A549 (cell line): Measurements from ENCODE around the gene CDK4. TPM values are rescaled to one million over a fixed set of nuclear protein-coding genes. Genes with fewer than 3 reads are reported as not detected.

Source experiments
- ATAC-seq, 2 experiments: fragments of 200-7000 bp in 1 of 2; fragments of >200 bp in 1 of 2; cut with Nextera tagmentation in 1 of 2; cut with Tn5 transposase in 1 of 2; 3 replicates each; pipeline versions ENCODE4 v1.8.0 to v1.9.1; 2018 to 2020; ENCODE audit warnings: mild to moderate bottlenecking in 1 of 2, moderate library complexity in 1 of 2
- CTCF ChIA-PET: fragments of 300-600 bp; sonication (Branson Sonifier 250); formaldehyde crosslinking; extraction: SDS; loops from one replicate; lab custom pipeline; 2021; ENCODE audit warnings: antibody characterized with exemption, inconsistent platforms; lab: Yijun Ruan, JAX
- POLR2A ChIA-PET: fragments of 350-600 bp; formaldehyde crosslinking; extraction: SDS; loops from one replicate; lab custom pipeline; 2021; ENCODE audit warnings: antibody characterized with exemption, inconsistent platforms; lab: Yijun Ruan, JAX
- DNase-seq, 2 experiments: peaks; one replicate each; pipeline versions ENCODE4 v3.0.0 to v3.0.0-alpha.2; 2011 to 2016; ENCODE audit warnings: low read depth in 1 of 2, low spot score in 1 of 2
- FAIRE-seq: peaks from 2 replicates; lab custom pipeline; 2011; peaks lifted over from hg19 to GRCh38; lab: Jason Lieb, UNC
- H3K27ac ChIP-seq, 2 experiments: fragments of >200 bp; sonication (Bioruptor Twin); formaldehyde crosslinking; 3 replicates each; pipeline ENCODE4 v1.5.1; 2016 to 2017
- H3K4me1 ChIP-seq: fragments of >200 bp; sonication (Bioruptor Twin); formaldehyde crosslinking; 3 replicates; pipeline ENCODE4 v1.6.1; 2016
- H3K4me2 ChIP-seq: fragments of >200 bp; sonication (Bioruptor Twin); formaldehyde crosslinking; 3 replicates; pipeline ENCODE4 v1.6.1; 2016
- H3K4me3 ChIP-seq: fragments of >200 bp; sonication (Bioruptor Twin); formaldehyde crosslinking; 3 replicates; pipeline ENCODE4 v1.5.1; 2016
- H3K9me3 ChIP-seq: fragments of >200 bp; sonication (Bioruptor Twin); formaldehyde crosslinking; 3 replicates; pipeline ENCODE4 v1.6.1; 2016
- BCL3 ChIP-seq: fragments of >200 bp; sonication (Bioruptor Twin); formaldehyde crosslinking; IDR thresholded peaks from 3 replicates; pipeline ENCODE4 v1.6.1; 2016
- BHLHE40 ChIP-seq: IDR thresholded peaks from 2 replicates; pipeline ENCODE4 v1.6.1; 2012; ENCODE audit warnings: low read depth, low read length, inconsistent platforms
- CBX8 ChIP-seq: fragments of 200-600 bp; sonication (generic); IDR thresholded peaks from 2 replicates; pipeline ENCODE4 v1.6.1; 2016
- CEBPB ChIP-seq, 2 experiments: fragments of >200 bp in 1 of 2; sonication (Bioruptor Twin) in 1 of 2; formaldehyde crosslinking in 1 of 2; IDR thresholded peaks; 2 replicates each; pipeline ENCODE4 v1.6.1; 2012 to 2016
- CHD2 ChIP-seq: fragments of 150-350 bp; IDR thresholded peaks from 2 replicates; pipeline ENCODE4 v1.6.1; 2014; ENCODE audit warnings: low read length; ENCODE audit not compliant: partially characterized antibody
- EHF ChIP-seq: fragments of 250-450 bp; sonication (Bioruptor Pico); IDR thresholded peaks from 2 replicates; pipeline ENCODE4 v1.5.0; 2020; ENCODE audit warnings: mild to moderate bottlenecking
- ELK1 ChIP-seq: fragments of 150-350 bp; IDR thresholded peaks from 2 replicates; pipeline ENCODE4 v1.6.1; 2014; ENCODE audit warnings: low read depth, mild to moderate bottlenecking, low read length
- FOSL2 ChIP-seq, 2 experiments: fragments of 450-650 bp in 1 of 2; fragments of >200 bp in 1 of 2; sonication (Bioruptor Twin) in 1 of 2; formaldehyde crosslinking; IDR thresholded peaks; 2 replicates each; pipeline versions ENCODE4 v1.5.0 to v1.6.1; 2016 to 2020; ENCODE audit warnings: mild to moderate bottlenecking in 1 of 2, moderate library complexity in 1 of 2
- FOXS1 ChIP-seq: fragments of 250-450 bp; sonication (Bioruptor Pico); IDR thresholded peaks from 2 replicates; pipeline ENCODE4 v1.5.0; 2020; ENCODE audit warnings: mild to moderate bottlenecking, moderate library complexity
- HMGXB4 ChIP-seq: fragments of 250-450 bp; sonication (Bioruptor Pico); IDR thresholded peaks from 2 replicates; pipeline ENCODE4 v1.5.0; 2021; ENCODE audit warnings: mild to moderate bottlenecking, moderate library complexity, borderline replicate concordance
- HOXB13 ChIP-seq: fragments of 250-450 bp; sonication (Bioruptor Pico); IDR thresholded peaks from 2 replicates; pipeline ENCODE4 v1.5.0; 2020; ENCODE audit warnings: low read depth, mild to moderate bottlenecking, moderate library complexity
- HOXB5 ChIP-seq: fragments of 250-450 bp; sonication (Bioruptor Pico); IDR thresholded peaks from 2 replicates; pipeline ENCODE4 v1.5.0; 2020; ENCODE audit warnings: mild to moderate bottlenecking, moderate library complexity
- JUN ChIP-seq, 2 experiments: fragments of >200 bp; sonication (Bioruptor Twin); formaldehyde crosslinking; IDR thresholded peaks; 2 replicates in 1 of 2; 3 replicates in 1 of 2; pipeline ENCODE4 v1.6.1; 2016 to 2017
- KDM1A ChIP-seq: fragments of 200-600 bp; sonication (generic); IDR thresholded peaks from 2 replicates; pipeline ENCODE4 v1.6.1; 2016; ENCODE audit warnings: low read depth, mild to moderate bottlenecking
- KDM5A ChIP-seq: fragments of 200-600 bp; sonication (generic); IDR thresholded peaks from 2 replicates; pipeline ENCODE4 v1.6.1; 2016; ENCODE audit warnings: antibody characterized with exemption, mild to moderate bottlenecking
- MAFK ChIP-seq: fragments of 450-650 bp; IDR thresholded peaks from 2 replicates; pipeline ENCODE4 v1.6.1; 2014; ENCODE audit not compliant: partially characterized antibody
- MAZ ChIP-seq: fragments of 150-350 bp; IDR thresholded peaks from 2 replicates; pipeline ENCODE4 v1.6.1; 2014; ENCODE audit warnings: antibody characterized with exemption, low read depth, low read length, borderline replicate concordance
- NFE2L2 ChIP-seq: fragments of 150-350 bp; conservative IDR thresholded peaks from 2 replicates; pipeline ENCODE4 v1.6.1; 2014; ENCODE audit warnings: low read length
- NPAS2 ChIP-seq: fragments of 250-450 bp; sonication (Bioruptor Pico); IDR thresholded peaks from 2 replicates; pipeline ENCODE4 v1.8.0; 2022; ENCODE audit warnings: mild to moderate bottlenecking, moderate library complexity, borderline replicate concordance
- PBX3 ChIP-seq: IDR thresholded peaks from 2 replicates; pipeline ENCODE4 v1.6.1; 2012
- POLR2AphosphoS2 ChIP-seq: conservative IDR thresholded peaks from 2 replicates; pipeline ENCODE4 v1.6.1; 2012; ENCODE audit warnings: low read length, improper control_type of control experiment, inconsistent platforms
- RAD21 ChIP-seq, 2 experiments: fragments of >200 bp in 1 of 2; sonication (Bioruptor Twin) in 1 of 2; formaldehyde crosslinking in 1 of 2; IDR thresholded peaks in 1 of 2; conservative IDR thresholded peaks in 1 of 2; 2 replicates in 1 of 2; 3 replicates in 1 of 2; pipeline ENCODE4 v1.6.1; 2012 to 2018; ENCODE audit warnings: inconsistent platforms in 1 of 2
- RARB ChIP-seq: fragments of 250-450 bp; sonication (Bioruptor Pico); IDR thresholded peaks from 2 replicates; pipeline ENCODE4 v1.8.0; 2021; ENCODE audit warnings: mild to moderate bottlenecking, moderate library complexity
- REST ChIP-seq: fragments of 200-600 bp; sonication (generic); IDR thresholded peaks from 2 replicates; pipeline ENCODE4 v1.6.1; 2016; ENCODE audit warnings: antibody characterized with exemption, mild to moderate bottlenecking, moderate library complexity
- RNF2 ChIP-seq: fragments of 200-600 bp; sonication (generic); IDR thresholded peaks from 2 replicates; pipeline ENCODE4 v1.6.1; 2016; ENCODE audit warnings: low read depth, mild to moderate bottlenecking, antibody characterized with exemption, moderate library complexity, borderline replicate concordance
- SMC3 ChIP-seq: fragments of >200 bp; sonication (Bioruptor Twin); formaldehyde crosslinking; IDR thresholded peaks from 3 replicates; pipeline ENCODE4 v1.6.1; 2018; ENCODE audit warnings: inconsistent platforms
- TFCP2L1 ChIP-seq: fragments of 250-450 bp; sonication (Bioruptor Pico); IDR thresholded peaks from 2 replicates; pipeline ENCODE4 v1.5.0; 2021; ENCODE audit warnings: mild to moderate bottlenecking
- ZNF302 ChIP-seq: fragments of 250-450 bp; sonication (Bioruptor Pico); IDR thresholded peaks from 2 replicates; pipeline ENCODE4 v1.9.0; 2021; ENCODE audit warnings: inconsistent platforms, mild to moderate bottlenecking, moderate library complexity
- WGBS: methylation state at CpG from one replicate; pipeline ENCODE4 v1.1.6; 2017; ENCODE audit errors: missing lambda C conversion rate; 5-methylcytosine and 5-hydroxymethylcytosine counted together
- polyA plus RNA-seq, 4 experiments: library from polyadenylated mRNA; depleted of rRNA in 3 of 4; stranded (reverse); fragments of >200 nt; fragmentation: RNase III in 1 of 4; extraction: RNeasy Plus Mini Kit Qiagen cat#74134 plus additional on column Dnase treatment in 1 of 4; gene quantifications; 2 replicates in 3 of 4; 3 replicates in 1 of 4; pipeline ENCODE4 v1.2.3, GENCODE V29; 2011 to 2017

CDK4 gene
- polyA plus RNA-seq, 2 of the 4 experiments (the other 2 are of a cell fraction) = 226 to 255 TPM

GRCh38 chr12:57744194-57744776, 7.8 kb downstream of the CDK4 start:
- under 1% methylated on average over 21 of the region's 21 CpGs for WGBS
- H3K4me2 ChIP-seq = peak overlapping the region; percentile 79
- peak overlapping the region; percentile 93 to 98 for H3K27ac ChIP-seq
- peak; percentile 71 to 94 for DNase-seq
- no peaks in the 10 kb centered on the region for H3K9me3 ChIP-seq
- ChIA-PET CTCF (interaction anchor here (1.2 to 3.1 kb wide), 6 partner anchors 8 to 161 kb away, joined by 3 to 15 read pairs (median 10); no protein-coding TSS in a partner anchor), POLR2A (interaction anchor here (0.9 to 1.7 kb wide), 7 partner anchors 9 to 100 kb away, joined by 3 to 9 read pairs (median 6); partner anchors contain the start of genes CYP27B1, EEF1AKMT3 and METTL1)
- H3K4me3 ChIP-seq = peak overlapping the region; percentile 70
- TF ChIP-seq NPAS2 = no peak
- TF ChIP-seq ELK1 = no peak
- TF ChIP-seq TFCP2L1 = 0 out of 2 replicates have a peak, but pooled peaks have one; percentile 50
- TF ChIP-seq MAZ = 0 out of 2 replicates have a peak, but pooled peaks have one; percentile 26
- no peak for TF ChIP-seq FOSL2 (IDR thresholded peaks at IDR 0.05)
- peak; percentile 62 for TF ChIP-seq FOSL2 (CRISPR knock-in tag; IDR thresholded peaks at IDR 0.05)
- peak; percentile 63 to 81; a peak in 3 of 4 replicates for TF ChIP-seq CEBPB (IDR thresholded peaks at IDR 0.05)
- TF ChIP-seq RAD21 (conservative IDR thresholded peaks at IDR 0.05 in 1 of 2, IDR thresholded peaks at IDR 0.05 in 1 of 2) = no peak
- no peak for TF ChIP-seq SMC3
- TF ChIP-seq RARB (CRISPR knock-in tag) = peak; percentile 71; the same call in 1 of the 2 replicates
- TF ChIP-seq MAFK = peak; percentile 22
- peak; percentile 4 for TF ChIP-seq CHD2
- TF ChIP-seq JUN (IDR thresholded peaks at IDR 0.05) = 0 out of 5 replicates have a peak, but pooled peaks of 1 of the 2 experiments have one; percentile 10
- TF ChIP-seq KDM1A = no peak
- peaks cover 13% of the 10 kb centered on the region; the same call in 2 of the 3 replicates for H3K4me1 ChIP-seq
- no peak for FAIRE-seq
- ATAC-seq = peak; percentile 67 to 72

GRCh38 chr12:57743769-57744168, 8.3 kb downstream of the CDK4 start:
- 92% methylated on average over 2 of the region's 2 CpGs for WGBS
- POLR2A ChIA-PET = interaction anchor here (0.9 to 1.7 kb wide), 6 partner anchors 8 to 28 kb away, joined by 3 to 7 read pairs (median 6); partner anchors contain the start of genes CYP27B1, EEF1AKMT3 and METTL1
- ATAC-seq (no peak), DNase-seq (no peak), FAIRE-seq (no peak)
- Histone ChIP-seq H3K9me3 (no peaks in the 10 kb centered on the region), H3K4me2 (peak overlapping the region; percentile 79), H3K27ac (peak overlapping the region; percentile 93 to 98; a peak in 4 of 6 replicates), H3K4me3 (peak overlapping the region; percentile 70), H3K4me1 (peaks cover 16% of the 10 kb centered on the region; the same call in 2 of the 3 replicates)
- CTCF ChIA-PET = interaction anchor here (1.2 to 3.1 kb wide), 5 partner anchors 8 to 160 kb away, joined by 3 to 14 read pairs (median 7); no protein-coding TSS in a partner anchor
- TF ChIP-seq ZNF302 (CRISPR knock-in tag) (no peak), FOSL2 (IDR thresholded peaks at IDR 0.05) (no peak), FOSL2 (CRISPR knock-in tag; IDR thresholded peaks at IDR 0.05) (no peak), REST (no peak), RNF2 (no peak), HOXB13 (no peak), HMGXB4 (CRISPR knock-in tag) (no peak), PBX3 (no peak), HOXB5 (CRISPR knock-in tag) (no peak), NFE2L2 (no peak), CBX8 (no peak), BHLHE40 (no peak), KDM5A (no peak), BCL3 (no peak), POLR2AphosphoS2 (no peak), FOXS1 (CRISPR knock-in tag) (no peak), EHF (CRISPR knock-in tag) (no peak)
